Mesendoderm (in vitro differentiated cells): ENCODE data around the gene NFU1.

Experiments
- DNase-seq: peaks from one replicate; pipeline ENCODE4 v3.0.0; 2013
- H2AK5ac ChIP-seq: 2 replicates; pipeline ENCODE4 v1.6.1; 2013; ENCODE audit warnings: low read length, inconsistent platforms
- H2BK120ac ChIP-seq: 2 replicates; pipeline ENCODE4 v1.6.1; 2013; ENCODE audit warnings: low read depth, mild to moderate bottlenecking, low read length, moderate library complexity, mixed read lengths
- H2BK15ac ChIP-seq: replicated peaks from 2 replicates; pipeline ENCODE4 v1.6.1; 2013; ENCODE audit warnings: low read depth, mild to moderate bottlenecking, moderate library complexity
- H2BK5ac ChIP-seq: 2 replicates; pipeline ENCODE4 v1.6.1; 2013; ENCODE audit warnings: low read length, inconsistent platforms
- H3K18ac ChIP-seq: 2 replicates; pipeline ENCODE4 v1.6.1; 2013; ENCODE audit warnings: mild to moderate bottlenecking, low read length, mixed read lengths
- H3K23ac ChIP-seq: one replicate; pipeline ENCODE4 v1.6.1; 2013; ENCODE audit warnings: low read length
- H3K27ac ChIP-seq: 2 replicates; pipeline ENCODE4 v1.5.1; 2013; ENCODE audit warnings: low read depth, mild to moderate bottlenecking, inconsistent platforms, low read length, moderate library complexity
- H3K27me3 ChIP-seq: 2 replicates; pipeline ENCODE4 v1.6.1; 2013; ENCODE audit warnings: low read length, control low read depth, mild to moderate bottlenecking, inconsistent platforms; ENCODE audit not compliant: insufficient read depth, poor library complexity
- H3K36me3 ChIP-seq: 2 replicates; pipeline ENCODE4 v1.6.1; 2013; ENCODE audit warnings: low read length, inconsistent platforms; ENCODE audit not compliant: control insufficient read depth, insufficient read depth
- H3K4ac ChIP-seq: one replicate; pipeline ENCODE4 v1.6.1; 2013; ENCODE audit warnings: low read depth, mild to moderate bottlenecking, low read length, moderate library complexity
- H3K4me1 ChIP-seq: 2 replicates; pipeline ENCODE4 v1.6.1; 2013; ENCODE audit warnings: low read depth, low read length, inconsistent platforms; ENCODE audit not compliant: control insufficient read depth
- H3K4me2 ChIP-seq: 2 replicates; pipeline ENCODE4 v1.6.1; 2013; ENCODE audit warnings: low read length
- H3K4me3 ChIP-seq: 2 replicates; pipeline ENCODE4 v1.5.1; 2013; ENCODE audit warnings: mild to moderate bottlenecking, low read length
- H3K56ac ChIP-seq: one replicate; pipeline ENCODE4 v1.6.1; 2013; ENCODE audit warnings: low read length
- H3K79me1 ChIP-seq: 2 replicates; pipeline ENCODE4 v1.6.1; 2013; ENCODE audit warnings: low read length, inconsistent platforms
- H3K79me2 ChIP-seq: 2 replicates; pipeline ENCODE4 v1.6.1; 2013; ENCODE audit warnings: mild to moderate bottlenecking, low read length; ENCODE audit not compliant: control insufficient read depth, insufficient read depth
- H3K9ac ChIP-seq: 2 replicates; pipeline ENCODE4 v1.6.1; 2013; ENCODE audit warnings: low read length, inconsistent platforms
- H4K5ac ChIP-seq: one replicate; pipeline ENCODE4 v1.6.1; 2013; ENCODE audit warnings: low read length
- H4K8ac ChIP-seq: one replicate; pipeline ENCODE4 v1.6.1; 2013; ENCODE audit warnings: low read depth, mild to moderate bottlenecking, control low read depth, low read length, moderate library complexity
- WGBS: extraction: QIAGEN DNeasy Blood & Tissue Kit; methylation state at CpG from one replicate; pipeline ENCODE4 v1.1.7; 2013; ENCODE audit warnings: low lambda C conversion rate, missing lambda C conversion rate; ENCODE audit not compliant: insufficient coverage; ENCODE audit errors: extremely low coverage; 5-methylcytosine and 5-hydroxymethylcytosine counted together

NFU1 gene

GRCh38 chr2:69372767-69373166, 64.5 kb downstream of the NFU1 start:
- Histone ChIP-seq H3K79me1 (peaks cover 4% of the 10 kb centered on the region), H3K23ac (no peak overlapping the region), H4K8ac (no peak overlapping the region), H3K4ac (no peak overlapping the region), H3K9ac (no peak overlapping the region), H3K36me3 (peaks cover 7% of the 10 kb centered on the region), H3K4me2 (no peak overlapping the region), H4K5ac (no peak overlapping the region), H3K4me3 (no peak overlapping the region), H3K79me2 (peaks cover 7% of the 10 kb centered on the region), H3K4me1 (no peaks in the 10 kb centered on the region), H3K27ac (no peak overlapping the region), H3K27me3 (no peaks in the 10 kb centered on the region), H3K18ac (no peak overlapping the region), H2BK5ac (no peak overlapping the region), H2AK5ac (no peak overlapping the region), H2BK15ac (no peak overlapping the region), H3K56ac (no peak overlapping the region), H2BK120ac (no peak overlapping the region)
- DNase-seq, result no peak

GRCh38 chr2:69369802-69370201, 67.4 kb downstream of the NFU1 start:
- H3K79me1 ChIP-seq, result peaks cover 4% of the 10 kb centered on the region
- no peak overlapping the region for H4K5ac ChIP-seq
- no peak overlapping the region for H4K8ac ChIP-seq
- H3K18ac ChIP-seq, result no peak overlapping the region
- H2BK120ac ChIP-seq, result no peak overlapping the region
- no peak overlapping the region for H3K23ac ChIP-seq
- no peak overlapping the region for H3K56ac ChIP-seq
- H3K79me2 ChIP-seq, result no peaks in the 10 kb centered on the region
- DNase-seq, result no peak
- H3K36me3 ChIP-seq, result peaks cover 7% of the 10 kb centered on the region
- H3K27me3 ChIP-seq, result no peaks in the 10 kb centered on the region
- no peak overlapping the region for H3K4ac ChIP-seq
- no peak overlapping the region for H3K4me2 ChIP-seq
- H3K4me1 ChIP-seq, result no peaks in the 10 kb centered on the region
- no peak overlapping the region for H2BK5ac ChIP-seq
- no peak overlapping the region for H2AK5ac ChIP-seq
- no peak overlapping the region for H2BK15ac ChIP-seq
- no peak overlapping the region for H3K27ac ChIP-seq
- no CpG with 5 or more reads among the region's 1 CpG for WGBS
- no peak overlapping the region for H3K9ac ChIP-seq
- H3K4me3 ChIP-seq, result no peak overlapping the region

- no peaks in the 10 kb centered on the region for H3K27me3 ChIP-seq
- H4K5ac ChIP-seq, result no peak overlapping the region
- DNase-seq, result no peak
- H3K18ac ChIP-seq, result no peak overlapping the region
- H3K56ac ChIP-seq, result no peak overlapping the region
- H3K79me2 ChIP-seq, result no peaks in the 10 kb centered on the region
- no peak overlapping the region for H3K4me2 ChIP-seq
- H3K4ac ChIP-seq, result no peak overlapping the region
- H3K36me3 ChIP-seq, result peaks cover 7% of the 10 kb centered on the region
- no peak overlapping the region for H3K9ac ChIP-seq
- H4K8ac ChIP-seq, result no peak overlapping the region
- WGBS, result no CpG with 5 or more reads among the region's 7 CpGs
- no peak overlapping the region for H2BK15ac ChIP-seq
- no peak overlapping the region for H2BK120ac ChIP-seq
- H2AK5ac ChIP-seq, result no peak overlapping the region
- H3K27ac ChIP-seq, result no peak overlapping the region
- H3K4me1 ChIP-seq, result no peaks in the 10 kb centered on the region
- no peak overlapping the region for H3K4me3 ChIP-seq
- peaks cover 5% of the 10 kb centered on the region for H3K79me1 ChIP-seq
- H2BK5ac ChIP-seq, result no peak overlapping the region
- H3K23ac ChIP-seq, result no peak overlapping the region
Measured at GRCh38 chr2:69368588-69368987, 68.6 kb downstream of the NFU1 start.

- Histone ChIP-seq H4K5ac (no peak overlapping the region), H2AK5ac (no peak overlapping the region), H3K27me3 (no peaks in the 10 kb centered on the region), H3K79me2 (no peaks in the 10 kb centered on the region), H2BK15ac (no peak overlapping the region), H3K23ac (no peak overlapping the region), H3K4ac (no peak overlapping the region), H3K56ac (no peak overlapping the region), H2BK120ac (no peak overlapping the region), H3K4me3 (no peak overlapping the region), H3K4me1 (no peaks in the 10 kb centered on the region), H3K18ac (no peak overlapping the region), H3K9ac (no peak overlapping the region), H3K4me2 (no peak overlapping the region), H3K36me3 (peaks cover 4% of the 10 kb centered on the region), H4K8ac (no peak overlapping the region), H3K79me1 (no peaks in the 10 kb centered on the region), H3K27ac (no peak overlapping the region), H2BK5ac (no peak overlapping the region)
- no peak for DNase-seq
Measured at GRCh38 chr2:69359371-69359770, 77.9 kb downstream of the NFU1 start.

GRCh38 chr2:69358914-69359313, 78.3 kb downstream of the NFU1 start:
- no peak overlapping the region for H2AK5ac ChIP-seq
- H2BK15ac ChIP-seq, result no peak overlapping the region
- no CpG with 5 or more reads among the region's 3 CpGs for whole genome bisulfite sequencing
- H3K27me3 ChIP-seq, result no peaks in the 10 kb centered on the region
- H3K27ac ChIP-seq, result no peak overlapping the region
- H3K4me2 ChIP-seq, result no peak overlapping the region
- no peak for DNase-seq
- no peak overlapping the region for H3K56ac ChIP-seq
- no peaks in the 10 kb centered on the region for H3K79me1 ChIP-seq
- no peak overlapping the region for H2BK120ac ChIP-seq
- no peak overlapping the region for H3K23ac ChIP-seq
- H3K9ac ChIP-seq, result no peak overlapping the region
- no peak overlapping the region for H3K4ac ChIP-seq
- no peak overlapping the region for H3K4me3 ChIP-seq
- H2BK5ac ChIP-seq, result no peak overlapping the region
- H3K4me1 ChIP-seq, result no peaks in the 10 kb centered on the region
- H4K5ac ChIP-seq, result no peak overlapping the region
- H3K36me3 ChIP-seq, result peaks cover 4% of the 10 kb centered on the region
- H4K8ac ChIP-seq, result no peak overlapping the region
- no peaks in the 10 kb centered on the region for H3K79me2 ChIP-seq
- H3K18ac ChIP-seq, result no peak overlapping the region

- no peak overlapping the region for H3K4me3 ChIP-seq
- no peak overlapping the region for H2AK5ac ChIP-seq
- H3K79me2 ChIP-seq, result no peaks in the 10 kb centered on the region
- H2BK120ac ChIP-seq, result no peak overlapping the region
- DNase-seq, result no peak
- no peaks in the 10 kb centered on the region for H3K36me3 ChIP-seq
- H2BK15ac ChIP-seq, result no peak overlapping the region
- no CpG with 5 or more reads among the region's 5 CpGs for WGBS
- H3K56ac ChIP-seq, result no peak overlapping the region
- no peak overlapping the region for H3K18ac ChIP-seq
- H3K27ac ChIP-seq, result no peak overlapping the region
- no peaks in the 10 kb centered on the region for H3K4me1 ChIP-seq
- H3K4ac ChIP-seq, result no peak overlapping the region
- no peak overlapping the region for H3K4me2 ChIP-seq
- H3K27me3 ChIP-seq, result no peaks in the 10 kb centered on the region
- H4K5ac ChIP-seq, result no peak overlapping the region
- H2BK5ac ChIP-seq, result no peak overlapping the region
- H3K23ac ChIP-seq, result no peak overlapping the region
- H3K9ac ChIP-seq, result no peak overlapping the region
- no peaks in the 10 kb centered on the region for H3K79me1 ChIP-seq
- no peak overlapping the region for H4K8ac ChIP-seq
Measured at GRCh38 chr2:69356471-69356870, 80.8 kb downstream of the NFU1 start.
